IMR-90 (cell line): Measurements from ENCODE around the gene EPS15.

Experiments used
- MXI1 ChIP-seq: IDR thresholded peaks from 2 replicates; pipeline ENCODE4 v1.6.1; 2012; ENCODE audit warnings: low read depth, mild to moderate bottlenecking, low read length, moderate library complexity, borderline replicate concordance
- POLR2A ChIP-seq: IDR thresholded peaks from 2 replicates; pipeline ENCODE4 v1.6.1; 2012; ENCODE audit warnings: mild to moderate bottlenecking, low read depth, low read length
- TF ChIP-seq, protein P1 (sequence below): conservative IDR thresholded peaks from 2 replicates; pipeline ENCODE4 v1.5.1; 2012; ENCODE audit warnings: mild to moderate bottlenecking, low read depth, low read length, improper control_type of control experiment
- TF ChIP-seq, protein P2 (sequence below): fragments of 150-350 bp; IDR thresholded peaks from 2 replicates; pipeline ENCODE4 v1.6.1; 2017; ENCODE audit warnings: mild to moderate bottlenecking, antibody characterized with exemption, low read length, low read depth

DNA sequence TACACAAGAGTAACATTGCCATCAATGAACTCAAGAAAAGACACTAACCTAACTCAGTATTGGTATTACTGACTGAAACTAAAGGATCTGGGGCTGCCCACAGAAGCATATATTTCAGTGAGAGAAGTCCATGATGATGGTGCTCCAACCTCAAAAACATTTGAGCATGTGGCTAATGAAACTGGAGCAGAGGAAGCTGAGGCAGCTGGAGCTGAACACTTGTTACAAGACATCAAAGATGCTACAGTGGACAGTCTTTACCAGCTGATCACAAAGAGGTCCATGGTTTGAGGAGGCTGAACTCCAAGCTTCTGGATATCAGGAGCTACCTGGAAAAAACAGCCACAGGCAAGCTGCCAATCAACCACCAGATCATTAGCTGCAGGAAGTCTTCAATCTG is 146.5 kb downstream of the EPS15 start:
- TF ChIP-seq, protein P1, sequence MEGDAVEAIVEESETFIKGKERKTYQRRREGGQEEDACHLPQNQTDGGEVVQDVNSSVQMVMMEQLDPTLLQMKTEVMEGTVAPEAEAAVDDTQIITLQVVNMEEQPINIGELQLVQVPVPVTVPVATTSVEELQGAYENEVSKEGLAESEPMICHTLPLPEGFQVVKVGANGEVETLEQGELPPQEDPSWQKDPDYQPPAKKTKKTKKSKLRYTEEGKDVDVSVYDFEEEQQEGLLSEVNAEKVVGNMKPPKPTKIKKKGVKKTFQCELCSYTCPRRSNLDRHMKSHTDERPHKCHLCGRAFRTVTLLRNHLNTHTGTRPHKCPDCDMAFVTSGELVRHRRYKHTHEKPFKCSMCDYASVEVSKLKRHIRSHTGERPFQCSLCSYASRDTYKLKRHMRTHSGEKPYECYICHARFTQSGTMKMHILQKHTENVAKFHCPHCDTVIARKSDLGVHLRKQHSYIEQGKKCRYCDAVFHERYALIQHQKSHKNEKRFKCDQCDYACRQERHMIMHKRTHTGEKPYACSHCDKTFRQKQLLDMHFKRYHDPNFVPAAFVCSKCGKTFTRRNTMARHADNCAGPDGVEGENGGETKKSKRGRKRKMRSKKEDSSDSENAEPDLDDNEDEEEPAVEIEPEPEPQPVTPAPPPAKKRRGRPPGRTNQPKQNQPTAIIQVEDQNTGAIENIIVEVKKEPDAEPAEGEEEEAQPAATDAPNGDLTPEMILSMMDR = no peak
- TF ChIP-seq, protein P2, sequence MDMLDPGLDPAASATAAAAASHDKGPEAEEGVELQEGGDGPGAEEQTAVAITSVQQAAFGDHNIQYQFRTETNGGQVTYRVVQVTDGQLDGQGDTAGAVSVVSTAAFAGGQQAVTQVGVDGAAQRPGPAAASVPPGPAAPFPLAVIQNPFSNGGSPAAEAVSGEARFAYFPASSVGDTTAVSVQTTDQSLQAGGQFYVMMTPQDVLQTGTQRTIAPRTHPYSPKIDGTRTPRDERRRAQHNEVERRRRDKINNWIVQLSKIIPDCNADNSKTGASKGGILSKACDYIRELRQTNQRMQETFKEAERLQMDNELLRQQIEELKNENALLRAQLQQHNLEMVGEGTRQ = no peak
- TF ChIP-seq POLR2A = no peak
- no peak for TF ChIP-seq MXI1
